Testis (tissue), 3 donors: Measurements from ENCODE around the gene ADSS1. TPM values are rescaled to one million over a fixed set of nuclear protein-coding genes. Genes with fewer than 3 reads are reported as not detected.

ENCODE experiments used
- DNase-seq: peaks from one replicate; pipeline ENCODE4 v3.0.0-alpha.2; 2019
- H3K27ac ChIP-seq, 2 donors: fragments of 200-600 bp; sonication (generic); one replicate each; pipeline ENCODE4 v1.5.1; 2019
- H3K27me3 ChIP-seq: fragments of 200-600 bp; sonication (generic); one replicate; pipeline ENCODE4 v1.5.1; 2019
- H3K36me3 ChIP-seq: fragments of 200-600 bp; sonication (generic); one replicate; pipeline ENCODE4 v1.5.1; 2017; ENCODE audit warnings: low read depth; ENCODE audit errors: missing control alignments
- H3K4me1 ChIP-seq: fragments of 200-600 bp; sonication (generic); one replicate; pipeline ENCODE4 v1.5.1; 2019
- H3K4me3 ChIP-seq, 2 donors: fragments of 200-600 bp; sonication (generic); one replicate each; pipeline ENCODE4 v1.5.1; 2017 to 2019
- H3K9me3 ChIP-seq: fragments of 200-600 bp; sonication (generic); one replicate; pipeline ENCODE4 v1.5.1; 2017
- CTCF ChIP-seq, 3 experiments: fragments of 450-650 bp in 2 of 3; fragments of 200-600 bp in 1 of 3; sonication (generic) in 1 of 3; IDR thresholded peaks; one replicate each; pipeline ENCODE4 v1.5.1; 2016 to 2019; ENCODE audit warnings: antibody characterized with exemption in 3 of 3, mild to moderate bottlenecking in 2 of 3, moderate library complexity in 1 of 3
- POLR2A ChIP-seq: fragments of 450-650 bp; IDR thresholded peaks from one replicate; pipeline ENCODE4 v1.6.1; 2017; ENCODE audit warnings: antibody characterized with exemption, mild to moderate bottlenecking, moderate library complexity
- WGBS, 2 donors: methylation state at CpG; one replicate each; pipeline ENCODE4 v1.1.5; 2018; 5-methylcytosine and 5-hydroxymethylcytosine counted together
- intact Hi-C: fragments of 100-400 bp; cut with DNase I; formaldehyde crosslinking; loops from one replicate; pipeline ENCODE4 v1.15.1; 2023; ENCODE audit warnings: low total_unique reads
- polyA plus RNA-seq: library from polyadenylated mRNA; stranded (reverse); fragments of 350-450 nt; fragmentation: Illumina TruSeq; extraction: RNeasy Lipid Tissue Mini Kit (QIAGEN cat#74804); gene quantifications from one replicate; pipeline ENCODE4 v1.2.3, GENCODE V29; 2014; ENCODE audit warnings: low read depth, low replicate concordance; ENCODE audit not compliant: insufficient read depth
- total RNA-seq, 2 donors: library from RNA; depleted of rRNA; stranded (reverse); fragments of >200 nt; gene quantifications; one replicate each; pipeline ENCODE4 v1.2.3, GENCODE V29; 2016

The ADSS1 gene
- total and polyA plus RNA-seq, 3 donors from 2014 or later = 48.7 to 79.6 (median 79.4) TPM

DNA sequence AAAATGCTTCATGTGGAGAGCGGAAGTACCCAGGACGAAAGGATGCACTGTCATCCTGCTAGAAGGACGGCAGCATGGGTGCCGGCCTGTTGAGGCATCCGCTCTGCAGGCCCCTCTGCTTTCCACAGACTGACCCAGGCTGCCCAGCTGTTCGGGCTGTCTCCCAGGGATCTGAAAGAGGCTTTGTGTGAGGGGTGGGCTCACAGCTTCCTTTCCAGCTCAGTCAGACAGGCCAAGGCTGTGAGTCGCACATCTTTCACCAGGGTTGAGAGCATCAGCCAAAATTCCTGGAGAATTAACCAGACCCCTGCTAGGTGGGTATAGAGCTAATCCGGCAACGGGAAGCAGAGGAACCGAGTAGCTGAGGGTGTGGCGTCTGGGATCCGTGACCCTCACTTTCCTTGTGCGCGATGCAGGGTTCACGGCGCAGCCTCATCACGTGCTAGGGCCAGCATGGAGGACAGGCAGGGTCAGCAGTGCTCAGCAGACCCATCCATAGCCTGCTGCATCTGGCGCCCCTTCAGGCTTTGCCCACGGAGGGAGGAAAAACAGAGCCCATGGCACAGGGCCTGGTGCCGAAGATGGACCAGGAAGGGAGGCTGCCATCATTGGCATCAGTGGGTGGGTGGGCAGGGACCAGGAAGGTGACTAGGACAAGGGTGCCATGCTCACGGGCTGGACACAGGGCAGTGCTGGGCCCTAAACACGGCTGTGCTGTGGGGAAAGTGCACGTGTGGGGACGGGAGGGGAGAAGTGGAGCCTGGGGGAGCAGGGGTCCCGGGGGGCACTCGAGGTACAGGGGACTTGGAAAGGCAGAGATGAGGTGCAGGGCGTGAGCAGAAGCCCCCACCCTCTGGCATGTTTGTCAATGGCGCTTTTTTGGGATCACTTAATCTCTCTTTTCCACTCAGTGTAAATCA, 19.7 kb downstream of the ADSS1 start:
- TF ChIP-seq POLR2A = no peak
- TF ChIP-seq CTCF (IDR thresholded peaks at IDR 0.05) = no peak
- Histone ChIP-seq H3K27me3 (no peaks in the 10 kb centered on the region), H3K27ac (no peak overlapping the region), H3K9me3 (no peaks in the 10 kb centered on the region), H3K36me3 (no peaks in the 10 kb centered on the region), H3K4me3 (no peak overlapping the region), H3K4me1 (no peaks in the 10 kb centered on the region)
- intact Hi-C loops = no loop called here
- DNase-seq = no peak
- WGBS, 2 donors = 88 to 95% methylated on average over 27 to 28 of the region's 28 CpGs

DNA sequence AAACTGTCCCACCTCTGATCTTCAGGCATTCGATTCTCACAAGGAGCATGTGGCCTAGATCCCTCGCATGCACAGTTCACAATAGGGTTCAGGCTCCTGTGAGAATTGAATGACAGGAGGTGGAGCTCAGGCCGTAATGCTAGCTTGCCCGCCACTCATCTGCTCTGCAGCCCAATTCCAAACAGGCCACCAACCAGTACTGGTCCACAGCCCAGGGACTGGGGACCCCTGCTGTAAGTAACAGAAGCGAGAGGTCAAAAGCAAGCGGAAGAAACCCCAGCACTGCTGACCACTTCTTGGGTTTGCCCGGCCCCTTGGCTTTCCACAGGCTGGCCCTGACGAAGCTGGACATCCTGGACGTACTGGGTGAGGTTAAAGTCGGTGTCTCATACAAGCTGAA, 20.5 kb downstream of the ADSS1 start:
- Histone ChIP-seq H3K4me3 (no peak overlapping the region), H3K36me3 (no peaks in the 10 kb centered on the region), H3K27me3 (no peaks in the 10 kb centered on the region), H3K4me1 (peaks cover 5% of the 10 kb centered on the region), H3K27ac (no peak overlapping the region), H3K9me3 (no peaks in the 10 kb centered on the region)
- intact Hi-C loops = no loop called here
- 96 to 98% methylated on average over 7 to 10 of the region's 10 CpGs for WGBS, 2 donors
- DNase-seq = no peak
- TF ChIP-seq POLR2A (no peak), CTCF (IDR thresholded peaks at IDR 0.05) (no peak)

GRCh38 chr14:104745431-104745830, 21.4 kb downstream of the ADSS1 start:
- H3K4me3 ChIP-seq = no peak overlapping the region
- no peaks in the 10 kb centered on the region for H3K36me3 ChIP-seq
- 74 to 77% methylated on average over 7 to 9 of the region's 9 CpGs for WGBS, 2 donors
- no peaks in the 10 kb centered on the region for H3K9me3 ChIP-seq
- H3K4me1 ChIP-seq = peaks cover 8% of the 10 kb centered on the region
- no peaks in the 10 kb centered on the region for H3K27me3 ChIP-seq
- no peak overlapping the region for H3K27ac ChIP-seq
- no peak for DNase-seq
- intact Hi-C loops = no loop called here
- TF ChIP-seq POLR2A (no peak), CTCF (IDR thresholded peaks at IDR 0.05) (no peak)

- WGBS, 2 donors = 77 to 91% methylated on average over 11 to 13 of the region's 13 CpGs
- H3K27me3 ChIP-seq = no peaks in the 10 kb centered on the region
- no peak for TF ChIP-seq POLR2A
- no peak for TF ChIP-seq CTCF (IDR thresholded peaks at IDR 0.05)
- H3K27ac ChIP-seq = no peak overlapping the region
- no peaks in the 10 kb centered on the region for H3K36me3 ChIP-seq
- no peak overlapping the region for H3K4me3 ChIP-seq
- peaks cover 8% of the 10 kb centered on the region for H3K4me1 ChIP-seq
- no peaks in the 10 kb centered on the region for H3K9me3 ChIP-seq
- no peak for DNase-seq
- intact Hi-C loops = no loop called here
Measured at GRCh38 chr14:104746071-104746545, 22.1 kb downstream of the ADSS1 start.
